ENCODE measurements around the gene DZANK1. TPM values are rescaled to one million over a fixed set of nuclear protein-coding genes. Genes with fewer than 3 reads are reported as not detected.

DZANK1 gene
- total and polyA plus RNA-seq, 2 of the 8 experiments (the other 6 are each of a cell fraction or from before 2014, with no cell fraction given) = 8.0 to 9.9 TPM

GRCh38 chr20:18391686-18392085 is 75.1 kb downstream of the DZANK1 start:
- peaks cover 0 to 7% (median 1%) of the 10 kb centered on the region in 4 experiments; a peak in 2 of 8 replicates for H3K36me3 ChIP-seq (ENCODE audit: control insufficient read depth in 2 of 4, insufficient read depth in 4 of 4, low read length in 3 of 4)
- no peaks in the 10 kb centered on the region for H3K27me3 ChIP-seq (replicated peaks in 1 of 4; ENCODE audit: control insufficient read depth in 3 of 4, extremely low read depth in 1 of 4, insufficient read depth in 3 of 4, low read length in 3 of 4)
- H3K27ac ChIP-seq (ENCODE audit: low read depth, low read length) = no peak overlapping the region
- H3K79me1 ChIP-seq (ENCODE audit: low read depth, low read length) = no peaks in the 10 kb centered on the region
- no peak overlapping the region for H3K23ac ChIP-seq (ENCODE audit: insufficient read length)
- H3K23me2 ChIP-seq (ENCODE audit: low read depth, low read length) = no peaks in the 10 kb centered on the region
- no peaks in the 10 kb centered on the region for H4K20me1 ChIP-seq (replicated peaks in 1 of 2; ENCODE audit: control insufficient read depth in 1 of 2, insufficient read depth in 2 of 2, low read length in 2 of 2)
- peaks cover 0 to 6% (median 4%) of the 10 kb centered on the region in 4 experiments; a peak in 3 of 7 replicates for H3K4me1 ChIP-seq (replicated peaks in 1 of 4; ENCODE audit: control insufficient read depth in 3 of 4, insufficient read depth in 4 of 4, low read length in 3 of 4)
- POLR2A ChIA-PET (ENCODE audit: partially characterized antibody) = interaction anchor here (1.1 to 1.3 kb wide), 2 partner anchors 11 to 103 kb away, joined by 3 read pairs; partner anchors contain the start of gene ZNF133
- no peaks in the 10 kb centered on the region for H3K9me3 ChIP-seq (ENCODE audit: insufficient read depth in 2 of 2, low read depth in 1 of 2, low read length in 1 of 2)
- no peak overlapping the region for H2BK12ac ChIP-seq (ENCODE audit: low read depth, low read length)
- H3K14ac ChIP-seq (ENCODE audit: insufficient read length) = no peak overlapping the region
- DNase-seq (ENCODE audit: low read depth in 1 of 2, low spot score in 2 of 2) (no peak), FAIRE-seq (no peak)
- no peak overlapping the region for H4K5ac ChIP-seq (ENCODE audit: insufficient read length, low read depth, low read length)
- H2AK5ac ChIP-seq (ENCODE audit: low read depth, low read length) = no peak overlapping the region
- H2BK5ac ChIP-seq (ENCODE audit: low read depth, low read length) = no peak overlapping the region
- WGBS, 2 experiments (ENCODE audit: extremely low coverage in 1 of 2, insufficient coverage in 1 of 2, insufficient read length in 1 of 2, insufficient replicate concordance in 2 of 2, low coverage in 1 of 2, low lambda C conversion rate in 2 of 2, missing lambda C conversion rate in 1 of 2) = 90% methylated on average over 5 of the region's 5 CpGs; no CpG with 5 or more reads in 1 of the 2 experiments
- H3K56ac ChIP-seq (replicated peaks; ENCODE audit: insufficient read length, low read depth, low read length) = no peak overlapping the region
- H4K91ac ChIP-seq (replicated peaks; ENCODE audit: insufficient read length, low read length) = no peak overlapping the region
- no peak overlapping the region for H3K4me2 ChIP-seq (ENCODE audit: insufficient read depth in 1 of 2, low read depth in 2 of 2, low read length in 2 of 2)
- H3K9ac ChIP-seq (replicated peaks in 1 of 4; ENCODE audit: extremely low read depth in 1 of 4, low read depth in 3 of 4, low read length in 3 of 4) = no peak overlapping the region
- H3K4me3 ChIP-seq (ENCODE audit: extremely low read depth in 1 of 4, insufficient read depth in 2 of 4, low read depth in 3 of 4, low read length in 4 of 4) = no peak overlapping the region
- H2BK120ac ChIP-seq (replicated peaks; ENCODE audit: low read depth, low read length) = no peak overlapping the region
- no peak overlapping the region for H3K4ac ChIP-seq (replicated peaks; ENCODE audit: insufficient read length, low read depth, low read length)
- no peaks in the 10 kb centered on the region for H3K79me2 ChIP-seq (ENCODE audit: control insufficient read depth in 1 of 2, insufficient read depth in 2 of 2, low read length in 2 of 2)
- no peak overlapping the region for H2BK20ac ChIP-seq (ENCODE audit: low read length)
- H2AFZ ChIP-seq (ENCODE audit: low read length) = no peak overlapping the region
- no peak overlapping the region for H4K8ac ChIP-seq (ENCODE audit: extremely low read depth, insufficient read depth, low read length)
- no peak overlapping the region for H3K18ac ChIP-seq (ENCODE audit: extremely low read depth, low read length)
- CTCF ChIA-PET (ENCODE audit: partially characterized antibody) = interaction anchor here (2.5 to 4.5 kb wide), 2 partner anchors 10 to 21 kb away, joined by 10 to 15 read pairs; no protein-coding TSS in a partner anchor
- H2BK15ac ChIP-seq (ENCODE audit: low read length) = no peak overlapping the region
- no peak for TF ChIP-seq CTCF (IDR thresholded peaks at IDR 0.05; ENCODE audit: control extremely low read depth in 1 of 3, insufficient read depth in 1 of 3, low read depth in 1 of 3, low read length in 3 of 3)
- no peak for TF ChIP-seq GTF2F1 (IDR thresholded peaks at IDR 0.05; ENCODE audit: borderline replicate concordance, low read depth, low read length)
- TF ChIP-seq ATF3 (IDR thresholded peaks at IDR 0.05; ENCODE audit: insufficient read depth, low read depth, low read length) = no peak
- no peak for TF ChIP-seq RFX5 (IDR thresholded peaks at IDR 0.05; ENCODE audit: borderline replicate concordance, low read depth, low read length)
- no peak for TF ChIP-seq TBP (IDR thresholded peaks at IDR 0.05; ENCODE audit: low read depth, low read length)
